Stimulated activated CD4-positive, alpha-beta T cell treated with anti-CD3 and anti-CD28 coated beads, Interleukin-4, amount 100 ng/mL, for 24 hours (primary cell): ENCODE results near the gene STING1.
A peak's percentile ranks its signal among the peaks of the same experiment; 100 is the strongest.
"Not testable (repeated sequence)": the region's sequence is repeated elsewhere in the genome, so short reads cannot be mapped to it uniquely, and the experiment has no call there.

Experiments used
- DNase-seq: peaks from one replicate; pipeline ENCODE4 v3.0.0-alpha.2; 2020

Gene STING1

GRCh38 chr5:139461698-139462097, 20.9 kb downstream of the STING1 start:
- no peak for DNase-seq

GRCh38 chr5:139461176-139461575, 21.4 kb downstream of the STING1 start:
- no peak for DNase-seq

GRCh38 chr5:139460455-139460854, 22.1 kb downstream of the STING1 start:
- no peak for DNase-seq

- DNase-seq: peak; percentile 50
Observed at GRCh38 chr5:139459451-139459934, 23.1 kb downstream of the STING1 start.

- peak; percentile 83 for DNase-seq
Observed at GRCh38 chr5:139458580-139459407, 23.8 kb downstream of the STING1 start.

- DNase-seq: no peak
Observed at GRCh38 chr5:139457653-139458306, 24.8 kb downstream of the STING1 start.

- no peak for DNase-seq
Observed at GRCh38 chr5:139457241-139457640, 25.3 kb downstream of the STING1 start.

GRCh38 chr5:139456776-139457175, 25.8 kb downstream of the STING1 start:
- no peak for DNase-seq

GRCh38 chr5:139454568-139455290, 27.8 kb downstream of the STING1 start:
- DNase-seq: no peak

- DNase-seq: no peak
Observed at GRCh38 chr5:139453683-139454567, 28.6 kb downstream of the STING1 start.

- no peak for DNase-seq
Observed at GRCh38 chr5:139451878-139452660, 30.5 kb downstream of the STING1 start.

GRCh38 chr5:139451176-139451575, 31.4 kb downstream of the STING1 start:
- no peak for DNase-seq

GRCh38 chr5:139446956-139447779, 35.4 kb downstream of the STING1 start:
- DNase-seq: peak; percentile 61

GRCh38 chr5:139445325-139446170, 37.0 kb downstream of the STING1 start:
- DNase-seq: no peak

- no peak for DNase-seq
Observed at GRCh38 chr5:139443831-139444453, 38.6 kb downstream of the STING1 start.

GRCh38 chr5:139440416-139440815, 42.1 kb downstream of the STING1 start:
- not testable (repeated sequence) for DNase-seq

GRCh38 chr5:139439013-139439903, 43.3 kb downstream of the STING1 start, which contains the start of gene DNAJC18:
Gene DNAJC18, minus strand, starts transcription at chr5:139439525. Its CDS starts 80 bp downstream, at chr5:139439445.
- DNase-seq: peak; percentile 92

- no peak for DNase-seq
Observed at GRCh38 chr5:139438707-139439012, 43.9 kb downstream of the STING1 start.
